GM18868 (cell line): ENCODE data around the gene LYRM1.
"Not testable (repeated sequence)": the region's sequence is repeated elsewhere in the genome, so short reads cannot be mapped to it uniquely, and the experiment has no call there.

Experiments used
- ATAC-seq: cut with Tn5 transposase; IDR thresholded peaks from one replicate; pipeline ENCODE4 v1.9.1; 2021; ENCODE audit warnings: mild to moderate bottlenecking, moderate library complexity; ENCODE audit not compliant: unreplicated experiment

Gene LYRM1

DNA sequence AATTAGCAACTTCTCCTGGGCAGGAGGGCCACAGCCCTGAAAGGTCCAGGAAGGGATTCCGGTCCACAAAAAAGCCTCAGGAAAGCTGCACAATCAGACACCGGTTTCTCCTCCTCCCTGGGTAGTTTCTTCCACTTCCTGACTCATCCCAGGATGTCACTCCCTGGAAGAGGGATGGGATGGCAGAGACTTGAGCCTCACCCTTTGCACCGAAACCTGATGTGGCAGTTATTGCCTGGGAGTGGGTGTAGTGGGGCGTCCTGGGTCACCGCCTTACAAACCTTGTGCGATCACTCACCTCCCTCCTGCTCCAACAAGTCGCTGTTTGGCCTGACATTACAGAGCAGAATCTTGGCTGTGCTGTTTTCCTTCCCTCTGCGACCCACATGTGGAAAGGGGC lies 70.8 kb downstream of the LYRM1 start:
- ATAC-seq = no peak

DNA sequence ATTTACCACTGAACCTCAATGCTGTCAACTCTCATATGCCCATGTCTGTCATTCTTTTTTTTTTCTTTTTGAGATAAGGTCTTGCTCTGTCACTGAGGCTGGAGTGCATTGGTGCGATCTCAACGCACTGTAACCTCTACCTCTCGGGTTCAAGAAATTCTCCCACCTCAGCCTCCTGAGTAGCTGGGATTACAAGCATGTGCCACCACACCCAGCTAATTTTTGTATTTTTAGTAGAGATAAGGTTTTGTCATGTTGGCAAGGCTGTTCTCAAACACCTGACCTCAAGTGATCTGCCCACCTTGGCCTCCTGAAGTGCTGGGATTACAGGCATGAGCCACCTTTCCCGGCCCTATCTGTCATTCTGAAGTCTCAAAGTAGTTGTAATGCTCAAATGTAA lies 72.6 kb downstream of the LYRM1 start:
- not testable (repeated sequence) for ATAC-seq
